Stimulated activated naive CD4-positive, alpha-beta T cell (primary cell): Measurements from ENCODE around the gene PCBP3.
"Not testable (repeated sequence)": the region's sequence is repeated elsewhere in the genome, so short reads cannot be mapped to it uniquely, and the experiment has no call there.

Source experiments
- DNase-seq, 6 experiments: peaks; one replicate each; lab custom pipeline; 2025; lab: John Stamatoyannopoulos, UW

Gene PCBP3

GRCh38 chr21:45845063-45845769 is 201.7 kb downstream of the PCBP3 start:
- DNase-seq, result no peak

- DNase-seq, result no peak
Measured at GRCh38 chr21:45845770-45846090, 202.2 kb downstream of the PCBP3 start.

- no peak for DNase-seq
Measured at GRCh38 chr21:45846373-45847160, 203.0 kb downstream of the PCBP3 start.

- DNase-seq, result no peak
Measured at GRCh38 chr21:45847870-45848269, 204.3 kb downstream of the PCBP3 start.

DNA sequence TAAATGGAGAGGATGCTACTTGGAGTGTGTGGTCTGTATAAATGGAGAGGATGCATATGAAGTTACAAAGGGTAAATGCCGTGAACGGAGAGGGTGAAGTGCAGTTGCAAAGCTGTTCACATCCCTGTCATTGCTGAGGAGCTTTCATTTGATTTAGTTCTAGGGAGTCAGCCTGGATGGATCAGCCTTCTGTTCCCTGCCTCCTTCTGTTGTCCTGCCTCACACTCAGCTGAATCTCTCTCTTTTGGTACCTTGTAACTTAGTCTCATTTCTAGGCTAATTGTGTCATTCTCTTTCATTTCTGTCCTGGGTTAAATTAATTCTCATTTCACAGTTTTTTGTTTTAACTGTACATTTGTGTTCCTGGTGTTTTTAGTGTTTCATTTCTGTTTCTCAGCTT is 204.8 kb downstream of the PCBP3 start:
- no peak for DNase-seq

DNA sequence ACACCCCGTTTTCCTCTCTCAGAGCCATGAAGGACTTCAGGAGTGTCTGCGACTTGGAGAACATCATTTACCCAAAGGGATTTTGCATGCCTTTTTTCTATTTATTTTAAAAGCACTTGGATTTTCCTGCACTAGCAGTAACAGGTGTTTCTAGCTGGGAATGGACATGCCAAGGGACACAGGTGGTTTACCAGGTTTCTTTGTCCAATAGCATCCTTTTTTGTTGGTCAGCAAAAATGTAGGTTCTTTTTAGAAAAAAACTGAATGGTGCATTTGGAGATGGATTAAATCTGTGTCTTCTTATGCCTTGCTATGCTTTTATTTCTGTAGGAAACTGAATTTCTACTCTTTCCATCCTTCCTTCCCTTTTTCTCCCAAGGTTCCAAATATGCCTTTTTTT is 205.3 kb downstream of the PCBP3 start:
- no peak for DNase-seq

DNA sequence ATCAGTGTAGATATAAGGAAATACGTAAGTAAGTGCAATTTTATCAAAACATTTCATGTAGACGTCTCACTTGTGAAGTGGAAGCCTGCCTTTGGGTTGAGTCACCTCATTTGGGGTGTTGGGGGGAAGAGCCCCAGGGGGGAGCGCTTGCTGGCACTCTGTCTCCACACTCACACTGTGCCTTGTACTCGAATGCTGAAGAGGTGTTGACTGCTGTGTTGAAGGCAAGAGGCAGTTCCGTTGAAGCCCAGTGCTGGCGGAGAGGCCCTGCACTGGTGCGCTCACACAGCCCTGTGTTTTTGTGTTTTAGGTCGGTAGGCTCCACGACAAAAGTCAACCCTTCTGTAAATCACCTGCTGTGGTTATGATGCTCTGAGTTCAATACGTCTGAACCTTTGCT is 206.1 kb downstream of the PCBP3 start:
- no peak for DNase-seq

DNA sequence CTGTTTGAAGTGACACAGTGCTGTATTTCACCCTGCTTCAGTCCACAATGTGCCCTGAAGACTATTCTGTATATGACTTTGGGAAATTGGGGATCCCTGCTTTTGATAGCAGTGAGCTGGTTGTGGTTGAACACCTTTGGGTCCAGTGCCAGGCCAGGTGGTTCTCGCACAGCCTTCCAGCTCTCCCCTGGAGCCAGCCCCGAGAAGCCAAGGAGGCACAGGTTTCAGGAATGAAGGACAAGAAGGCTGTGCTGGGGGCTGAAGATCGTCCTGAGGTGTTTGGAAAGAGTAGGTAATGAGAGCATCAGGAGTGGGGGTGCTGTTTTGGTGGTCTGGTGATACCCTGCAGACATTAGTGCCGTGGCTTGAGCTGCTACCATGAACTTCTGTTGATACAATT is 206.7 kb downstream of the PCBP3 start:
- DNase-seq, result no peak

GRCh38 chr21:45852386-45852785 is 208.9 kb downstream of the PCBP3 start:
- not testable (repeated sequence) for DNase-seq

DNA sequence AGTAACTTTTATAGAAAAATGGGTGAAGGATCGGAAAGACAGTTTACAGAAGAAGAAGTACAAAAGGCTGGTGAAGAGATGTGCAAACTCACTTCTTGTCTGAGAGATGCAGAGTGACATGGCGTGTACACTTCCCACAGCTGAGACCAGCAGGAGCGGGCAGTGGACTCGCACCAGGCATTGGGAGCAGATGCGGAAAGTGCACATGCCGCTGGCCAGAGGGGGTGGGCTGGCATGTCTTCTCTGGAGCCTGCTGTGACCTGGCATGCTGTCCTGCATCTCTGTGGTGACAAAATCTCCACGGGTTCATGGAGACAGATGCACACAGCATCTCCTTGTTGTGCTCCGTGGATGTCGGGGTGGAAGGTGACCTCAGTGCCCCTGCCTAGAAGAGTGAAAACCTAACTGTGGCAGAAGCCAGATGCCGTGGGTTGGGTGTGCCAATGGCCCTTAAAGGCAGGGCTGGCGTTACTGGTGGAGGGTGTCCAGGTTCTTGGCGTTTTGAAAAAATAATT is 209.4 kb downstream of the PCBP3 start:
- no peak for DNase-seq

DNA sequence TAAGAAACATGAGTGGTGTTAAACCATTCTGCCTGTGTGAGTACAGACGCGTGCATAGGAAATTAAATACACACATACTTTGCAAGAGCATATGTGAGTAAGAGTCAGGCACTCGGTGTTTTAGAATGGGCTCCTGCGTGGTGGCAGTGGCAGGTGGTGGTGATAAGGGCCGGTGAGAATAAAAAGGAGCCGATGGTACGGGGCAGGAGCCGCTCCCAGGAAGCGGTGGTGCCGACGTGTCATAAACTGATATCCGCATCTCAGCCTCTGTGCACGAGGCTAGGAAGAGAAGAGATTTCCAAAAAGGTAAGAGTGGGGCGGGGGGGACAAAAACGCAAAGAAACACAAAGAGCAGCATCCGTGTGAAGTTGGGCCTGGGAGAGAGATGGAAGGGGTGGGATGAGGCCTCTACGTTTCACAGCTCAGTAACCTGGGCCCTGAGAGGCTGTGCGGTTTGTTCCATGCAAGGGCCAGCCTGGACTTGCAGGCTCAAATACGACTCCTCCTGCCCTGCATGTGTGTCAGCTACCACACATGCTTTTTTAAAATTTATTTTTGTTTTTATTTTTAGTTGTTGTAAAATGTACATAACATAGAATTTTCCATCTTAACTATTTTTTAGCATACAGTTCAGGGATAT is 210.3 kb downstream of the PCBP3 start:
- DNase-seq, result no peak

GRCh38 chr21:45854690-45855247 is 211.2 kb downstream of the PCBP3 start:
- DNase-seq, result no peak

GRCh38 chr21:45855248-45855811 is 211.8 kb downstream of the PCBP3 start:
- DNase-seq, result no peak

DNA sequence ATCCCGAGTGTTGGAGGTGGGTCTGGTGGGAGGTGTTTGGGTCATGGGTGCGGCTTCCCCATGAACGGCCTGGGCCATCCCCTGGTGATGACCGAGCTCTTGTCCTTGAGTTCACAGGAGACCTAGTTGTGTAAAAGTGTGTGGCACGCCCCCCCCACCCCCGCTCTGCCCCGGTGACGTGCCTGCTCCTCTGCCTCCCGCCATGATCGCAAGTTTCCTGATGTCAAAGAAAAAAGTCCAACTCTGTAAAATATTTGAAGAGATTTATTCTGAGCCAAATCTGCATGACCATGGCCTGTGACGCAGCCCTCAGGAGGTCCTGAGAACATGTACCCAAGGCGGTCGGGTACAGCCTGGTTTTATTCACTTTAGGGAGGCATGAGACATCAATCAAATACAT is 212.9 kb downstream of the PCBP3 start:
- DNase-seq, result no peak

DNA sequence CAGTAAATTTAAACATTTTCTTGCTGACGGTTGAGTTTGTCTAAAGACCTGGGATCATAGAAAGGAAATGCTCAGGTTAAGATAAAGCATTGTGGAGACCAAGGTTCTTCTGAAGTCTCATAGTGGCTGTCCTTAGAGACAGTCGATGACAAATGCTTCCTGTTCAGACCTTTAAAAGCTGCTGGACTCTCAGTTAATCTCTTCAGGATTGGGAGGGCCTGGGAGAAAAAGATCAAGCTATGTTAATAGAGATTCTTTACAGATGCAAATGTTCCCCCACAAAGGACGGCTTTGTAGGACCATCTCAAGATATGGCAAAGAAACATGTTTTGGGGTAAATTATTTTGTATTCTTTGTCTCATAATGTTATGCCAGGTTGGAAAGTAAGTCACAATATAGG is 213.4 kb downstream of the PCBP3 start:
- DNase-seq, result no peak

- DNase-seq, result no peak
Measured at GRCh38 chr21:45857761-45858160, 214.2 kb downstream of the PCBP3 start.

- no peak for DNase-seq
Measured at GRCh38 chr21:45858180-45858579, 214.7 kb downstream of the PCBP3 start.

GRCh38 chr21:45859041-45859761 is 215.7 kb downstream of the PCBP3 start:
- DNase-seq, result no peak

GRCh38 chr21:45859762-45860357 is 216.3 kb downstream of the PCBP3 start:
- DNase-seq, result no peak

DNA sequence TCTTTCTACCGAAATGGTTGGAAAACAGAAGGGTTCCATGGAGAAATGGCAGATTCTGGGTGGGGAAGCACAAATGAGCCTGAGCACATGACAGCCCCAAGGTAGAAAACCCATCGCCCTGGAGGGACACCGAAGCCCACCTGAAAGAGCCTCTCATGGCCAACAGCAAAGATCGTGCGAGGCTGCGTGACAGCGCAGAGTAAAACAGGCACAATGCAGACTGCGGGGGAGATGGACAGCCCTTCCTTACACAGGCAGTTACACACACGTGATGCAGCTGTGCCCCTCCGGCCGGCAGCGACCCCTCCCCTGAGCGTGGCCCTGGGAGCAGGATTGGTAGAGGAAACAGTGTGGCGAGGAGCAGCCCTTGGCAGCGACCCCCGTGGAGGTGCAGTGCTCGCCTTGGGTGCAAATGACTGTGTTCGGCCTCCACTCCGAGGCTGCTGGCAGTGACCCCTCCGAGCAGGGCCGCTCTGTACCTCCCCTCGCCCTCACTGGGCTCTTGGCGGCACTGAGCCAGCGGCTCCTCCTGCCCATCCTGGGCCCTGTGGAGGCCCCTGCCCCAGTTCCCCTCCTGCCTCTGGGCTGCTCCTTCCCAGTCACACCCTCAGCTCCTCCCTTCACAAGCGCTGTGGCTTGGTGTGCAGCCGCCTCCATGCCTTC is 217.1 kb downstream of the PCBP3 start:
- DNase-seq, result no peak
